ENCODE results near the gene TINAGL1.

Gene TINAGL1

DNA sequence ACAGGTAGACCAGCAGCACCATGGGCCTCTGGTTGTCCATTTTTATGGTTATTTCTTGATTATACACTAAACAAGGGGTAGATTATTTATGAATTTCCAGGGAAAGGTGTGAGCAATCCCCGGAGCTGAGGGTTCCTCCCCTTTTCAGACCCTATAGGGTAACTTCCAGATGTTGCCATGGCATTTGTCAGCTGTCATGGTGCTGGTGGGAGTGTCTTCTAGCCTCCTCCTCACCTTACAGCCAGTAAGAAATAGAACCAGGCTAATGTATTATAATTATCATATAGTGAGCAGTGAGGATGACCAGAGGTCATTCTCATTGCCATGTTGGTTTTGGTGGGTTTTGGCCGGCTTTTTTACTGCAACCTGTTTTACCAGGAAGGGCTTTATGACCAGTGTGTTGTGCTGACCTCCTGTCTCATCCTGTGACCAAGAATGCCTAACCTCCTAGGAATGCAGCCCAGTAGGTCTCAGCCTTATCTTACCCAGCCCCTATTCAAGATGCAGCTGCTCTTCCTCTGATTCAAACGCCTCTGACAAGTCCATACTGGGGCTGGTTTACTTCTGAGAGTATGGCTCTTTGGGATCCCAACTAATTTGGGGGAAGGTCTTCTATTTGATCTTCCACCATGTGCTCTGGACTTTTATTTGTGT lies 13.5 kb upstream of the TINAGL1 start:
- intact Hi-C loops (cut with DNase I): no loop called here
- DNase-seq: no peak

DNA sequence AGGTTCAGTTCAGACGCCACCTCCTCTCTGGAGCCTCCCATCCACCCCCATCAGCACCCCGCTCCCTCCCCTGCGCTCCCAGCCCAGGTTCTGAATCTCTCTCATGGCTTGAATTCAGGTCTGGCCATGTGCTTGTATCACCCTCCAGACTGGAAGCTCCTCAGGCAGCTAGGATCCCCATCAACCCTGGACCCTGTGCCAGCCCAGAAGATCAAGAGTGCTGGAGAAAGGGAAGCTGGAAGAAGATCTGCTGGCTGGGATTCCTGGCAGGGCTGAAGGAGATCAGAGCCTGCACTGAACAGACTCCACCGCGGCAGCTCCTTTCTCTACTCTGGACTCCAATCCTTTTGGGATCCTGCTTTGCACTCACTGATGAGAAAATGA lies 11.7 kb upstream of the TINAGL1 start:
- intact Hi-C loops (cut with DNase I): no loop called here
- DNase-seq: no peak

DNA sequence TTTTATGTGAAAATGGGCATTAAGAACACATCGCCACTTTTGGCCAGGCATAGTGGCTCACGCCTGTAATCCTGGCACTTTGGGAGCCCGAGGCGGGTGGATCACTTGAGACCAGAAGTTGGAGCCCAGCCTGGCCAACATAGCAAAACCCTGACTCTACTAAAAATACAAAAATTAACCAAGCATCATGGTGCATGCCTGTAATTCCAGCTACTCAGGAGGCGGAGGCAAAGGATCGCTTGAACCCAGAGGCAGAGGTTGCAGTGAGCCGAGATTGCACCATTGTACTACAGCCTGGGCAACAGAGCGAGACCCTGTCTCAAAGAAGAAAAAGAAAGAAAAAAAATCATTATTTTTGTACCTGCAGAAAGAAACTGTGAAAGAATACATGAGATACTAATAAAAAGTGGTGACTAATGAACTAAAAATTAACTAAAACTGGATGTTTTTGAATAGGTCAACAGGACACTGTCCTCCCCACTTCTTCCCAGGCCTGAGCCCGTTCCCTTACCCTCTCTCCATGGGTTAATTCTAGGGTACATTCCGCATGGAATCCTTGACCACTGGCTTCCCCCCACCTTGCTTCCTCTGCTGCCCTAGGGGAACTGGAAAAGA lies 8.3 kb upstream of the TINAGL1 start:
- peak in 1 of 42 donors; percentile 22 for DNase-seq
- intact Hi-C loops (cut with DNase I): no loop called here

DNA sequence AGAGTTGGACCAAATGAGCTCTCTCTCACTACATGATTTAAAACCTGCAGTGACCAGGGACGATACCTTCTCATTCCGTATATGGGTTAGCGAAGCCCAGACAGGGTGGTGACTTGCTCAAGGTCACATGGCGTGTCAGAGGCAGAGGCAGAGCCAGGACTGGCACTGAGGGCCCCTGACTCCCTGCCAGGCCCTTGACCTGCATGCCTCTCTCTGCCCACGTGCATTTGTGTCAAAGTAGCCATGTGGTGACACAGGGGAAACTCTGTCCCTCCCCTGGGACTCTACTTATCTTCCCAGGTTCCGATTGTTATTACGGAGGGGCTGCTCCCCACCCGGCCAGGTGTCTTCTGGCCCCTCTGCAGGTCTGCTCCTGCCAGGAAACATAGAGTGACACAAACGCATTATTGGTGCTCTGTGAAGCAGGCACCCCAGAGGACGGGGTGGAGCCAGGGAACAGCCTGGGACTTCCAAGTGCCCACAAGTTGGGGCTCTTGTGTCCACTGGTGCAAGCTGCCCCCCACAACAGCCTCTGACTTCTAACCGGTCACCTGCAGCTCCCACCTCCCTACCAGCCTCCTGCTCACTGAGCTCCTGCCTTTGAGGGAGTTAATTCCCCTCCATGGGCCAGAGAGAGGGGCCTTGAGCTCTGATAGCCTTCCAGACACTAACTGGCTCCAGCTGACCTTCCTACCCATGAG lies 7.3 kb upstream of the TINAGL1 start:
- DNase-seq: peak in 2 of 42 donors; percentile 16 to 39
- intact Hi-C loops (cut with DNase I): no loop called here

DNA sequence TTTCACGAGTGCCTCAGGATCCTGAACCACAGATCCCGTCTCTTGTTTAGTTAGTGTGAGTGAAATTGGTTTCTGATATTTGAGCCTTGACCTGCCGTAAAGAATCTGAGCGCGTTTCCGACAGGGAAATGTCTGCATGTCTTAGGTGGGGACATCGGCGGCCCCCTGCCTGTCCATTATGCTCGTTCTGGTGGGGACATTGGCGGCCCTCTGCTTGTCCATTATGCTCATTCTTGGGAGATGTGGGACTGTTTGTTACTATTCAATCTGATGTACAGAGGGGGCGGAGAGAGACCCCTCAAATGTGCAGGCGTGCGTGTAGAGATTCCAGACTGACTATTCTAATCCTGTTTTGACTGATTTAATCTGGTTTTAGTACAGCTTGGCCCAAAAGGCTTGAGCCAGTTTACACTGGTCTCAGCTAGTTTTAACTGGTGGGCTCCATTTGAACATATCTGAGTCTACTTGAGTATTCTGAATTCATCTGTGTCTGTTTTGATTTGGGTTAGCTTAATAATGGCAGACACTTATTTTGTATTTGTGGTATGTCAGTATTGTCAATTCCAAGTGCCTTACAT lies 6.6 kb upstream of the TINAGL1 start:
- intact Hi-C loops (cut with DNase I): no loop called here
- DNase-seq: peak in 4 of 42 donors; percentile 1 to 35 (median 21)

DNA sequence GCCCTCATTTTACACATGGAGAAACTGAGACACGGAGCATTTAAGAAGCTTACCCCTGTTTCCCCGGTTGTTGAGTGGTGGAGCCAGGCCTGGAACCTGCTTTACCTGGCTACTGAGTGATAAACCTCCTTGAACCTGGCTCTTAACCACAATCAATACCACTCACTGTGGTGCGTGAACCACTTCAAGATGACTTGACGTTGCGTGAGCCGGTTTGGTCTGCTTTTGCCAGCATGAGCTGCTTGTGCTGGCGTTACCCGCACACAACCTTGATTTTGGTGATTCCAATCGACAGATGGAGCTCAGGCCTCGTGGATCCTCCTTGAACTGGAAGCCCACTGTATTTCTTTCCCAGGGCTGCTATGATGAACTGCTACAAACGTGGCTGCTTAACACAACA lies 6.1 kb upstream of the TINAGL1 start:
- intact Hi-C loops (cut with DNase I): no loop called here
- peak in 2 of 42 donors; percentile 20 for DNase-seq

DNA sequence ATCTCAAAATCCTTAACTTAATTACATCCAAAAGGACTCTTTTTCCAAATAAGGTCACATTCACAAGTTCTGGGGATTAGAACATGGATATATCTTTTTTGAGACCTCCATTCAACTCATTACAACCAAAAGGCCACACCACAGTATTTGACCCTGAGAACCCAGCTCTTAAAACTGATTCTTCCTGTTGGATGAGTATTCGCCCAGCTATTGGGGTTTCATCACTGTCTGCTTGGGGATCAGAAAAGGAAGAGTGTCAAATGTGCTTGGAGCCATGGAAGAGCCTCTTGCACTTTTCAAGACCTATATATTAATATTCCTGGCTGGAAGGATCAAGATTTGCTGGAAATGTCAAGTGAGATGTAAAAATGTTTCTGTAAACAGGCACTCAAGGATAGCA lies 5.4 kb upstream of the TINAGL1 start:
- DNase-seq: no peak
- intact Hi-C loops (cut with DNase I): no loop called here

DNA sequence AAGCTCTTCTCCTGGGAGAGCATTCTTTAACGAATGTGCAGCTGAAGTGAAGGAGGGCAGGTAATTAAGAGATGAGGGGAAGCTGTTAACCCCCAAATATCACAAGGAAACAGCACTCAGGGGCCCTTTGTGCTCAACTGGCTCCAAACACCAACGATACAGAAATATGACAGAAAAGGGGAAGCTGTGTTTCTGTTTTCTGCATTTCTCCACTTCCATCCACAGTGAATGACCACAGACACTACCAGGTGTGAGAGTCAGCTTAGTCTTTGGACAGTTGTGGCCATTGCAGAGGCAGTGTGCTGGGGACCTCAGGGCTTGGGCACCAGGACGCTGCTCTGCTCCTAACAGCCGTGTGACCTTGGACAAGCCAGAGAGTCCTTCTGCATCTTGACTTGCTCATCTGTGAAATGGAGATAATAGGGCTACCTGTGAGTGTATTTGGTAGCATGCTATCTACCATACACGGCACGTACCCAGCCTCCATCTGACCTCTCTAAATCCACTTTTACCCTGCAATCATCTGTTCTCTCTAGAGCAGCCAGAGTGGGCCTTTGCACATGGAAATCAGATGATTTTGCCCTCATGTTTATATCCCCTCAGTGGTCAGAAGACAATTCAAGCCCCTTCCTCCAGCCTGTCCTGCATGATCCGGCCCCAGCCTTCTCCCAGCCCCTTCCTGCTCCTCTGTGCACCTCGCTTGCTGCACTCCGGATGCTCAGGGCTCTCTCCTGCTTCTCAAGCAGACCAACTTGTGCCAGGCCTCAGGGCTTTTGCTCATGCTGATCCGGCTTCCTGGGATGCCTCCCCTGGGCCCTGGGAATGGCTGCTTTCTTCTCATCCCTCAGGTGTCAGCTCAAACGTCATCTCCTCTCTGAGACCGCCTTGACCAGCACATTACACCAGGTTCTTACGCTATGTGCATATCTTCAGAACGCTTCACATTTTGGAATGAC lies 4.7 kb upstream of the TINAGL1 start:
- intact Hi-C loops (cut with DNase I): no loop called here
- peak in 6 of 42 donors; percentile 1 to 25 (median 15) for DNase-seq

DNA sequence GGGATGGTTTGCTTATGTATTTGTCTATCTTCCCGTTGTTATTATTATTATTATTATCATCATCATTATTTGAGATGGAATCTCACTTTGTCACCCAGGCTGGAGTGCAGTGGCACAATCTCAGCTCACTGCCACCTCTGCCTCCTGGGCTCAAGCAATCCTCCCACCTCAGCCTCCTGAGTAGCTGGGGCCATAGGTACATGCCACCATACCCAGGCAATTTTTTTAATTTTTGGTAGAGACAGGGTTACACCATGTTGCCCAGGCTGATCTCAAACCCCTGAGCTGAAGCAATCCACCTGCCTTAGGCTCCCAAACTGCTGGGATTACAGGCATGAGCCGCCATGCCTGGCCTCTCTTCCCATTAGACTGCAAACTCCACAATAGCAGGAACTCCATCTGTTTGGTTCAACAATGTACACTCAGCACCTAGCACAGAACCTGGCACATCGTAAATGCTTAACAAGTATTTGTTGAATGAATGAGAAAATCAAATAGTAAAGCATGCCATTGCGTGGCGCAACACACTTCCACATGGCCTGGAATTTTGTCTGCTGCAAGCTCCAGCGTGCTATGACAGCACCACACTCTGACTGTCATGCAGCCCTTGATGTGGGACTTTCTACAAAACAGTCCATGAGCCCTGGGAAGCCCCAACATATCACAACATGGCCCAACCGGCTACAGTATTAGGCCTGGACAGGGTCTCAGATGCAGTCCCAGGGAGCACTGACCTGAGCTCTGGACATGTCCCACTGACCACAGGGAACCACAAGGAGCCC lies 3.8 kb upstream of the TINAGL1 start:
- peak in 5 of 42 donors; percentile 3 to 30 (median 11) for DNase-seq
- intact Hi-C loops (cut with DNase I): no loop called here

DNA sequence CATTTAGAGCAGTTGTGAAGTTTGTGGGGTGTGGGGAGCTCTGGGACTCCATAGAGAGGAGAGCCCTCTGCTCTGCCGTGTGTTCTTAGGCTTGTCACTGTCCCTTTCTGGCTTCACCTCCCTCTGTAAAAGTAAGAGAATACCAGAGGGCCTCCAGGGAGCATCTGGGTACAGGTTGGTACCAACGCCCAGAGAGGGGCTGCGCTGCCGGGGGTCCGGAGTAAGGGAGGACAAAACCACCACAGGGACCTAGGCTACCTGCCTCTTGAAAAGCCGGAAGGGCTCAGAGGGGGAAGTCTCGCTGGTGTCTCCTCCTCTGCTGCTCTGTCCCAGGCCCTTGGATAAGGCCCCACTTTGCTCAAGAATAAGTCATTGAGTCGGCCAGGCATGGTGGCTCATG lies 3.1 kb upstream of the TINAGL1 start:
- intact Hi-C loops (cut with DNase I): no loop called here
- peak in 3 of 42 donors; percentile 13 to 35 (median 16) for DNase-seq

DNA sequence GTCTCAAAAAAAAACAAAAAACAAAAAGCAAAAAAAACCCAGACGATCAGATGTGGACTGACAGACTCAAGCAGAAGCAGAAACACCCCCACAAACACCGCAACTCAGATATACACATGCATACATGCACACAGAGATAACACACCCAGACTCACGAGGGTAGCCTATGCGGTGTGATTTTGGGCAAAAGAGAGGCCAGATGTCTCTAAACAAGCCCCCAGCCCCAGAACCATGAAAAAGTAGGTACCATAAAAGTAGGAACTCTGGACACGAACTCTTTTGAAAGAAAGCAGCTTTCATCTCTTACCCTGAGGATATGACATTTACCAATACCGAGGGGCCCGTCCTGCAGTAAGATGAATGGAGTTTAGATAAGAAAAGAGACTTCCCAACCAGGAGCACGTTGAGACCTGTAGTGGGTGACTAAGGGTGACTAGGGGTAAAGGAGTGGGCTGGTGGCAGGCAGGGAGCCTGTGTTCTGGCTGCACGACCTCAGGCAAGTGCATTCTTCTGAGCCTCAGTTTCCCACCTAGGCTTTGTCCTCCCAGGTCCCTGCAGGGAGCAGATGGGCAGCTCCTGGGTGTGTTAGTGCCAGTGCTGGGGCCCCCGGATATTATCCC lies 1.5 kb upstream of the TINAGL1 start:
- intact Hi-C loops (cut with DNase I): no loop called here
- peak in 3 of 42 donors; percentile 2 to 27 (median 8) for DNase-seq

DNA sequence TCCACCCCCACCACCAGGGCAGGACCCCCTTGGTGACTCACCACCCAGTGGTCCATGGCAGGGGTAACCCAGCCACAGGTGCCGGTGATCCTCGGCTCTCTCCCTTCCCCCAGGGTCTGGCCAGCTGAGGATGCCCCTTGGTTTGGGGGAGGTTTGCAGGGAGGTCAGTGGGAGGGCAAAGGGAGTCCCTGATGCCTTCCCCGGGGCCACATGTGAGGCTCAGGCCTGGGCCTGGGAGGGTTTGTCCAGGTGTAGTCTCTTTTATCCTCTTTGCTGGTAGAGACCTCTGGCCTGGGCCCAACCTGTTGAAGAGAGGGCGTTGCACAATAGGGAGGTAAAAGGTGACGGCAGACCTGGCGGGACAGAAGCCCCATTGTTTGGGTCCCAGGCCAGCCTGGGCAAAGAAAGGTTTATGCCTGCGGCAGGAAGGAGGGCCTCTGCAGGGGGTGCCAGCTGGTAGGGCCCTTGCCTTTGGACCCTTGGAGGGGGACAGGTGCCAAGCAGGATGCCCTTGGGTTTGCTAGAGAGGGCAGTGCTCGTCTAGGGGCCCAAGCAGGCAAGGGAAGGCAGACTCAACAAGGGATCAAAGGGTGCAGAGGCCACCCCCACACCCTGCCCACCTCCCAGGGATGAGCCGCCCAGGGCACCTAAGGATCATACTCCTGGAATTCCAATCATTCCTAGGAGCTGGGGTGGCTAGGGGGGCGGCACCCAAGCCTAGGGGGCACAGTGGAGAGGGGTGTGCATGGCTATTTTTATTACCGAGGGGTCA lies 760 bp upstream of the TINAGL1 start:
- intact Hi-C loops (cut with DNase I): no loop called here
- DNase-seq: peak in 6 of 42 donors; percentile 3 to 35 (median 22)

DNA sequence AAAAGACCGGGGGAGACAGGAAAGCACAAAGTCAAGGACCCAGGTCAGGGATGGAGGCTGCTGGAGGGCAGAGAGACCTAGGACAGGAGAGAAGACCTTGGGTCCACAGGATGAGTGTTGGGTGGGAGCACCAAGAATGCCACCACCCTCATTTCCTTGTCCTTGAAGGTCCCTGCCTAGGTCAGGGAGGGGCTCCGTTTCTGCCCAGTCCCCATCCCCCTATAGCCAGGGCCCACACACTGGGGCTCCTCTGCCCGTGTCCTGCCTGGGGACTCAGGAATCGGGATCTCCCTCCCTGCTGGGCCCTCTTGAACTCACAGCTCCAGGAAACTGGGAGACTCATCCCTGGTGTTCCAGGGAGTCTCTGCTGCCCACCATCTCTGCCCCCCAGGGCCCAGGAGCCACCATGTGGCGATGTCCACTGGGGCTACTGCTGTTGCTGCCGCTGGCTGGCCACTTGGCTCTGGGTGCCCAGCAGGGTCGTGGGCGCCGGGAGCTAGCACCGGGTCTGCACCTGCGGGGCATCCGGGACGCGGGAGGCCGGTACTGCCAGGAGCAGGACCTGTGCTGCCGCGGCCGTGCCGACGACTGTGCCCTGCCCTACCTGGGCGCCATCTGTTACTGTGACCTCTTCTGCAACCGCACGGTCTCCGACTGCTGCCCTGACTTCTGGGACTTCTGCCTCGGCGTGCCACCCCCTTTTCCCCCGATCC lies 584 bp downstream of the TINAGL1 start:
- intact Hi-C loops (cut with DNase I): no loop called here

DNA sequence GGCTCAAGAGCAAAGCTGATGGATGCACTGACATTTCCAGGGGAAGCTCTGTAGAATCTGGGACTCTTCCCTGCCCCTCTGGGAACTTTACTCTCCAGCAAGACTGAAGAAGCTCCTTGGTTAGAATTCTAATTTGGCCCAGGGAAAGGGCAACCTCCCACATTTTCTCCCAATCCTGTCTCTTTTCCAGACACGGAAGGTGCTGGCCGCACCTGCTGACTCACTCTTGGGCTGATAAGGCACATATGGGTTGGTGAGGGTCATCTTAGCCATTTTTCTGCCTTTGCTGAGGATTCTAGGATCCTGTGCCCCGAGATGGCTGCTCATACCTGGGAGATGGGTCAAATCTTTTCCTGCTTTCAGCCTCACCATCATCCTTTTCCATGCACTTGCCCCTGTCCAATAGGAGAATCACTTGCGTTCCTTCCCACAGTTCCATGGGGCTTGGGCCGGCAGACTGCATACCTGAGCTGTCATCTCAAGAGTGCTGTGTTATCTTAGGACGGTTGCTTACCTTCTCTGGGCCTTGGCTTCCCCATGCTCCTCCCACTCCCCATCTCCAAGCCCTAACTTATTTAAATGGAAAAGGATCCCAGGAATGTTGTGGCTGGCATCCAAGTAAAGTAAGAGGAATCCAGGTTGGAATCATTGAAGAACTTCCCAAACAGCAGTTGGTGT lies 1.3 kb downstream of the TINAGL1 start:
- peak in 1 of 42 donors; percentile 6 for DNase-seq
- intact Hi-C loops (cut with DNase I): no loop called here

More for the DNA sequence above, 584 bp downstream of the TINAGL1 start:
- DNase-seq: peak in 4 of 42 donors; percentile 15 to 40 (median 28)

DNA sequence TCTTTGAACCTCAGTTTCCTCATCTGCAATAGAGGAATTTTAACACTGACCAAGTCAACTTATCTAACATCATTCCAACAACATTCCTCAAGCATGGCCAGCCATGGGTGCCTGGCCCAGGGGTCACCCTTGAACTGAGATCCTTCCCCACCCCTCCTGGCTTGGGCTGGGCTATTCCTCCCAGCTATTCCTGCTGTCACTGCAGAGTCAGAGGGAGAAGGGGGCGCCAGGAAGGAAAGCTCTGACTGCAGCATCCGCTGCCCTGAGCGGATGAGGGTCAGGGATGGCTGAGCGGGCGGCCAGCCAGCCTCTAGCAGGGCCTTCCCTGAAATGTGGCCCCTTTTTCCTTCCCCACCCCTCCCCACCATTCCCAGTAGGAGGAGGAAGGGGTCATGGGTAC lies 3.1 kb downstream of the TINAGL1 start:
- intact Hi-C loops (cut with DNase I): no loop called here
- peak in 4 of 42 donors; percentile 10 to 22 (median 16) for DNase-seq

DNA sequence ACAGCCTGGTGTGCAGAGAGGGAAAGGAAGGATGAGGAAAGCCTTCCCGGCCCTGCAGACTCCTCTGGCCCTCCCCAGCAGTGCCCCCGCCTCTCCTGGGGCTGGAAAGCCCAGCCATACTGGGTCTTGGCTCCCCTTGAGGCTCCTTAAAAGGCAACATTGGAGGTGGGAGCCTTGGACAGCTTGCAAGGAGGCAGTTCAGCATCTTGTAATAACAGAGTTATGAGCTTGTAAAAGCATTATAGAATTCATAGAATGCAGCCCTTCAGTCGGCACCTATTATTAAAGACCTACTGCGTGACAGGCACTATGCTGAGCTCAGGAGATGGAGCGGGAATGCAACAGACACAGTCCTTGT lies 4.2 kb downstream of the TINAGL1 start:
- intact Hi-C loops (cut with DNase I): no loop called here
- DNase-seq: peak in 2 of 42 donors; percentile 5 to 7

Data from head of caudate nucleus (tissue), 42 donors.